GM18526 (cell line): ENCODE data around the gene ATP1A4.

ENCODE experiments used
- POLR2A ChIP-seq: IDR thresholded peaks from 3 replicates; pipeline ENCODE4 v1.6.1; 2011; ENCODE audit not compliant: insufficient read length; ENCODE audit errors: extremely low read depth

ATP1A4 gene

GRCh38 chr1:160158031-160158430 lies 6.6 kb downstream of the ATP1A4 start:
- no peak for TF ChIP-seq POLR2A

- no peak for TF ChIP-seq POLR2A
Observed at GRCh38 chr1:160158534-160158933, 7.1 kb downstream of the ATP1A4 start.

DNA sequence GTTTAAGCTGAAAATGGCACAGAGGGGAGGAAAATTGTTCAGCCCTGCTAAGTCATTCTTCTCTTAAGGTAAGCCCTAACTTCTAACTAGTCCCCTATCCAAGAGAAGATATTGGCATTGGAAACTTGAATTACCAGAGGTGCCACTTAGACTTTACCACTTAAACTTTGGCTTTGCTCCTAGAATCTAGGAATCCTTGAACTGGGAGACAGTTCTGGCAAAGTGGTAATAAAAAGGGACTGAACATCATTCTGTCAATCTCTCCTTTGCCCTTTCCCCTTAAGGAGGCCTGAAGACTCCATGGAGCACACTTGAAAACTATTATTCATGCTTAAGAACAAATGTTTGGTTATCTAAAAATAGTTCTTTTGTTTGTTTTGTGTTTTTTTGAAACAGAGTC lies 8.4 kb downstream of the ATP1A4 start:
- TF ChIP-seq POLR2A, result no peak

GRCh38 chr1:160161965-160162705 lies 10.7 kb downstream of the ATP1A4 start:
- no peak for TF ChIP-seq POLR2A

- TF ChIP-seq POLR2A, result no peak
Observed at GRCh38 chr1:160162931-160163330, 11.5 kb downstream of the ATP1A4 start.

DNA sequence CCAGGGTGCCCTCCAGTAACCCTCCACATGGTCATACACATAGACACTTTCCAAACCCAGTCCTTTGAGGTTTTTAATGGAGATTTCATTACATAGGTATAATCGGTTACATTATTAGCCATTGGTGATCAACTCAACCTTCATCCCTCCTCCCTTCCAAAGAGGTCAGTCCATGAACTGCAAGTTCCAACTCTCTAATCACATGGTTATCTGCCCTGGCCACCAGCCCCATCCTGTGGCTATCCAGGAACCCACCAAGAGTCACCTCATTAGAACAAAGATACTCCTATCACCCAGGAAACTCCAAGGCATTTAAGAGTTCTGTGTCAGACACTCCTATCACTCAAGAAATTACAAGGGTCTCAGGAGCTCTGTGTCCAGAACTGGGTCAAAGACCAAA lies 12.2 kb downstream of the ATP1A4 start:
- no peak for TF ChIP-seq POLR2A

- TF ChIP-seq POLR2A, result no peak
Observed at GRCh38 chr1:160164121-160164520, 12.7 kb downstream of the ATP1A4 start.

DNA sequence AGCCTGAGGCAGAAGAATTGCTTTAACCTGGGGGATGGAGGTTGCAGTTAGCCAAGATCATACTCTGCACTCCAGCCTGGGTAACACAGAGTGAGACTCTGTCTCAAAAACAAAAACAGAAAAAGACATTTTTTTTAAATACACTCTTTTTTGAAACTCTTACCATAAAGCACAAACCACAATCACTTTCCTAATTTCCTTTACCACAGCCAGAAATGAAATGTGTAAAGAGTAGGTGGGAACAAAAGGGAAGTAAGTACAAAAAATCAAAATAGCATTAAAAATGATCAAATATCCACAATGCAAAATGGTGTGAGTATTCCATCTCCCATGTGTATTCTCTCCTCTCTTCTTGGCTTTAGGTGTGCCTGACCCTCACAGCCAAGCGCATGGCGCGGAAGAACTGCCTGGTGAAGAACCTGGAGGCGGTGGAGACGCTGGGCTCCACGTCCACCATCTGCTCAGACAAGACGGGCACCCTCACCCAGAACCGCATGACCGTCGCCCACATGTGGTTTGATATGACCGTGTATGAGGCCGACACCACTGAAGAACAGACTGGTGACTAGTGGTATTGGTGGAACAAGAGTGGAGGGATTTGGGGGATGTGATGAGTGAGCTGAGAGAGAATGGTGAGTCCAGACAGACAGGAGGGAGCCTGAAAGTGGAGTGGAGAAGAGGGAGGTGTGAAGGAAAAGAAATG lies 14.9 kb downstream of the ATP1A4 start:
- TF ChIP-seq POLR2A, result no peak

DNA sequence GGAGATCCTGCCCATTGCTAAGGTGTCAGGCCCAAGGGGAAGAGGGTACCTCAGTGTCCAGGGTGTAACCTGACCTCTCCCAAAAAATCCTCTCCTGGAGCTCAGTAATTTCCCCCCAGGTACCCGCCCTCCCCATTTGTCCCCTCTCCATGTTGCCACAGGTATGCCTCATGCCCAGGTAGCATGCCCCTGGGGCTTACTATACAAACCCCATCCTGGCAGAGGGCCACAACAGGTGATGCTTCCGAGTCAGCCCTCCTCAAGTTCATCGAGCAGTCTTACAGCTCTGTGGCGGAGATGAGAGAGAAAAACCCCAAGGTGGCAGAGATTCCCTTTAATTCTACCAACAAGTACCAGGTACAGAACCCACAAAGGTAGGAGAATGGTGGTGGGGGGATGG lies 15.7 kb downstream of the ATP1A4 start:
- TF ChIP-seq POLR2A, result no peak

GRCh38 chr1:160167580-160167979 lies 16.2 kb downstream of the ATP1A4 start:
- TF ChIP-seq POLR2A, result no peak

DNA sequence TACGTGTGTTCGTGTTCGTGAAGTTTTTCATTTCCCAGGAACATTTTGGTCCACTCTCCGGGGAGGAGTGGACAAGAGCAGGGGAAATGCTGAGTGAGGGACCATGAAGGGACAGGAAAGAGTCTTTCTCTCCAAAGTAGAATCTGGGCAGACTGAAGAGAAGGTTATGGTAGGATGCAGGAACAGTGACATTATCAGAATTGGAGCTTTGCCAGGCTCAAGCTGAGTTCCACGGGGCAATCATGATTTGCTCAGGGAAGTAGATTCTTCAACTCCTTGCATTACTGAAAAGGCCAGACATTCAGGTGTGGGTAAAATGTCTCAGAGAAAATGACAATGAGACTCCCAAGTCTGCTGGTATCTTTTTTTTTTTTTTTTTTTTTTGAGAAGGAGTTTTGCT lies 16.6 kb downstream of the ATP1A4 start:
- TF ChIP-seq POLR2A, result no peak

- TF ChIP-seq POLR2A, result no peak
Observed at GRCh38 chr1:160168609-160169369, 17.4 kb downstream of the ATP1A4 start.

GRCh38 chr1:160169553-160170399 lies 18.4 kb downstream of the ATP1A4 start:
- no peak for TF ChIP-seq POLR2A

- TF ChIP-seq POLR2A, result no peak
Observed at GRCh38 chr1:160171354-160171753, 20.0 kb downstream of the ATP1A4 start.

DNA sequence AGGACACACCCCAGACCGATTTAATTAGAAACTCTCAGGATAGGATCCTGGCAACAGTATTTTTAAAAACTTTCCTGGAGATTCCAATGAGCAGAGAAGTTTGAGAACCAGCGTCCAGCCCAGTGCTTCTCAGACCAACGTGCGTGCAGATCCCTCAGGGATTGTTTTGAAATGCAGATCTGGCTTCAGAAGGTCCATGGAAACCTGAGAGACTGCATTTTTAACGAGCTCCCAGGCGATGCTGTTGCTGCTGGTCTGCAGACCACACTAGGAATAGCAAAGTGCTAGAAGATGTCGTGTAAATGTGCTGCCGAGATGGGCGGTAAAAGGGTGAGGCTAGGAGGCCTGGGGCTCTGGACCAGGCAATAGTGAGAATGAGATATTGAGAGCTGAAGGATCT lies 20.6 kb downstream of the ATP1A4 start:
- TF ChIP-seq POLR2A, result no peak
